GM13976 (cell line): Measurements from ENCODE around the gene NXPH4.
A peak's percentile ranks its signal among the peaks of the same experiment; 100 is the strongest.

Experiments
- DNase-seq: peaks from one replicate; pipeline ENCODE4 v3.0.0; 2012; ENCODE audit warnings: low spot score
- in situ Hi-C: fragments of 300-500 bp; cut with MboI; formaldehyde crosslinking; loops from one replicate; pipeline ENCODE4 v1.12.0; 2022; ENCODE audit warnings: low sequenced_read_pairs, mixed read lengths, inconsistent platforms; ENCODE audit not compliant: unreplicated experiment
- TF ChIP-seq, protein P1 (sequence below): IDR thresholded peaks from 2 replicates; pipeline ENCODE4 v1.5.1; 2012; ENCODE audit warnings: borderline replicate concordance, mild to moderate bottlenecking; ENCODE audit not compliant: insufficient read depth; ENCODE audit errors: extremely low read depth, missing control alignments, control extremely low read depth

The NXPH4 gene

DNA sequence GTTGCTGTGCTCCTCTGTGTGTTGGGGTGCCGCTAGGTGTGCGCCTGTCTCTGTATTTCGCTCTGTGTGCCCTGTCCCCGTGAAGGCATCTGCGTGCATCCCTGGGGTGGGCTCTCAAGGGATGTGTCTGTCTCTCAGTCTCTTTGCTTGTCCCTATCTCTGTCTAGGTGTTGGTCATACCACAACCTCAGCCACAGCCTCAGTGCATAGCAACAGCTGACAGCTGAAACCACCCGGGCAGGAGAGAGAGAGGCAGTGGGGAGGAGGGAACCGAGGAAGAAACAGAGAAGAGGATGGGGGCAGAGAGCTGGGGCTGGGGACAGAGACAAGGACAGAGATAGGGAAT lies 953 bp upstream of the NXPH4 start:
- in situ Hi-C loops: no loop called here
- DNase-seq: peak; percentile 76
- TF ChIP-seq, protein P1, sequence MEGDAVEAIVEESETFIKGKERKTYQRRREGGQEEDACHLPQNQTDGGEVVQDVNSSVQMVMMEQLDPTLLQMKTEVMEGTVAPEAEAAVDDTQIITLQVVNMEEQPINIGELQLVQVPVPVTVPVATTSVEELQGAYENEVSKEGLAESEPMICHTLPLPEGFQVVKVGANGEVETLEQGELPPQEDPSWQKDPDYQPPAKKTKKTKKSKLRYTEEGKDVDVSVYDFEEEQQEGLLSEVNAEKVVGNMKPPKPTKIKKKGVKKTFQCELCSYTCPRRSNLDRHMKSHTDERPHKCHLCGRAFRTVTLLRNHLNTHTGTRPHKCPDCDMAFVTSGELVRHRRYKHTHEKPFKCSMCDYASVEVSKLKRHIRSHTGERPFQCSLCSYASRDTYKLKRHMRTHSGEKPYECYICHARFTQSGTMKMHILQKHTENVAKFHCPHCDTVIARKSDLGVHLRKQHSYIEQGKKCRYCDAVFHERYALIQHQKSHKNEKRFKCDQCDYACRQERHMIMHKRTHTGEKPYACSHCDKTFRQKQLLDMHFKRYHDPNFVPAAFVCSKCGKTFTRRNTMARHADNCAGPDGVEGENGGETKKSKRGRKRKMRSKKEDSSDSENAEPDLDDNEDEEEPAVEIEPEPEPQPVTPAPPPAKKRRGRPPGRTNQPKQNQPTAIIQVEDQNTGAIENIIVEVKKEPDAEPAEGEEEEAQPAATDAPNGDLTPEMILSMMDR: no peak

DNA sequence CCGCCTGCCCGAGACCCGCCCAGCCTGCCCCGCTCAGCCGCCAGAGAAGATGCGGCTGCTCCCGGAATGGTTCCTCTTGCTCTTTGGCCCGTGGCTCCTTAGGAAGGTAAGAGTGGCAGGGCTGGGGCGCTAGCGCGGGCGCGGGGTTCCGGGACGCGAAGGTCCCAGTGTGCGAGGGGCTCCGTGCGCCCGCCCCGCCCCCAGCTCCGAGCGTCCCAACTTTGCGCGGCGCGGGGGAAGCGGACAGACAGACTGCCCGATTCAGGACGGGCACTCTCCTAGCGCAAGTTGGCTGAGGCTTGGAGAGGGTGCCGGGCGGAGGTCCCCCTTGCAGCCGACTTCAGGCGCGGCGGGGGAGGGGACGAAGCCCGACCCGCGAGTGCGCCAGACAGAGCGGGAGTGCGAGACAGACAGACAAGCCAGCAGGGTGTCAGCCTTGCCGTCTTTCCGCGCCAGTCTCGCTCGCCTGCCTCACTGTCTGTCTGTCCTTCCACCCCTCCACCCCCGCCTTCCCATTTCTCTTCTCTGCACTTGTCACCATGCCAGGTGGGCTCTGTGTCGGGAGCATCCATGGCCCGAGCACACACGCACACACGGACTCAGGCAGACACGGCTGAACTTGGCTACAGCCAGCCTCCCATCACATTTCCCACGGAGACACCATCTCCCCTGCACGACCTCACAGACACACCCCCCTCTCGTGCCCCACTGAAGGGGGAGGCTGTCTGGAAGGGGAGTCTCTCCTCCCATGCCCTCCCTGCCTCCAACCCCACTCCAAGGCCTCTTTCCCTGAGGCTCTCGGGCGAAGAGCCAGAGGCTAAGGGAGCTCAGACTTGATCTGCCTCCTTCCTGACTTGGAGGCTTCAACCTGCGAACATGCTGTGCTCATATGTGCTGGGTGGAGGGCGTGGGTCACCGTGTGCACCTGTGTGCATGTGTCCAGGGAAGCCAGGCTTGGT lies 606 bp downstream of the NXPH4 start:
- in situ Hi-C loops: no loop called here
- TF ChIP-seq, protein P1: no peak
- DNase-seq: no peak

DNA sequence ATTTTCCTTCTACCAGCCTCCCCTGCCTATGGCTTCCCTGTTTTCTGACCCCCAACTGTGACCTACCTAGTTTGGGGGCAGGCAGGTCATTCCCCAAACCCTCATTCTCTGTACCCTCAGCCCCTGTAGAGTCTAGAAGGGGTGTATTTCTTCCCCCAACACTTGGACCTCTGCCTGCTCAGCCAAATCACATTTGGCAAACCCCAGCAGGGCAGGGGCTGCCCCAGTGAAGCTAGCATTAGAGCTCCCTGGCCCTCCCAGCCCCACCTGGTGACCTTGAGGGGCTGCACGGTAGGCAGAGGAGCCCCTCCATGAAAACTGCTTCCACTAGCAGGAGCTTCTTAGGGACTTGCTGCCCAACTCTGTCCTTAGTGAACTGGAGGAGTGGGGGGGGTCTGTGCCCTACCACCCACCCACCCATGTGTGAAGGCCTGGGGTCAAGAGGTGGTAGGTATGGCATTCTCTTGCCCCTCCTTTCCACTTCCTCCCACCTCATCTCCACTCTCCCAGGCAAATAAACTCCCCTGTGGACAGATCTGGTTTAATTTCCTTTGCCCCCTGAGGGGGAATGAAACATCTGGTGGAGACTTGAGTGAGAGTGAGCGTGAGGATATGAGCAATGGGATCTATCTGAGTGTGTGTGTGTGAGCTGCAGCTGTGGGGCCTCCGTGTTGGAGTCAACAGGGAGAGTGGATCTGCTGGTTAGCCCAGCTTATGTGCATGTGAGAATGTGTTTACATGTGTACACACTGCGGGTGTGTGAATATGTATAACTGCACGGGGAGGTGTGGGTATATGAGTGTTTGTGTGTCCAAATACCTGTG lies 1.6 kb downstream of the NXPH4 start:
- TF ChIP-seq, protein P1: no peak
- no peak for DNase-seq
- in situ Hi-C loops: no loop called here

DNA sequence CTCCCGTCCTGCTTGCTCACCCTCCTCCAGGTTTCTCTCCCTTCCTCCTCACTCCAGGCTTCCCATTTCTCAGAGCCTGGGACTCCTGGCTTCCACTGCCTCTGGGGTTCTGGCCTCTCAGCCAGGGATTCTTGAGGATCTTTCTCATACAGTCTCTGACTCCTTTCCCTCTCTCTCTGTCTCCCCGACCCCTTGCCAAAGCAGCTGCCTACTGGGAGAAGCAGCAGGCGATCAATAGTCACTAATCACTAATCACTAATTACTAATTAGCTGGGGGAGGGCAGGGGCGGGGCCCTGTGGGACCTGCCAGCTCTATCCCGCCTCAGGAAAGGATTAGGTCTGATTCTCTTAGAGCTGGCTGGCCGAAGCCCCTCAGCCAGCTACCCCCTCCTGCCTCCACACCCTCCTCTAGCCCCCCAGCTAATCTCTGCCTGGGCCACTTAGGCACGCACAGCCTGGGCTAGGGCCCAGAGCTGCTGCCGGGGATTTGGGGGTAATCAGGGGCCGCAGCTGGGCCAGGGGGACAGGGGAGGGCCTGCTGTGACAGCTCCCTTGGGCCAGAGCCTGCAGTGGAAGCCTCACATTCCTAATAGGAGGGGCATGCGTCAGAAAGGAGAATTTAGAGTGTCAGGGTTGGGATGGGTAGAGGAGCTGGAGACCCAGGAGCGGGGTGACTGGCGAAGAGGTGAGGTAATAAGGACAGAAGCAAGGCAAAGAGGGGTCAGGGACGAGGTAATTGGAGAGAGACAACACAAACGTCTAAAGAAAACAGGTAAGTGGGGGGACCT lies 2.8 kb downstream of the NXPH4 start:
- no peak for DNase-seq
- TF ChIP-seq, protein P1: no peak
- in situ Hi-C loops: no loop called here

DNA sequence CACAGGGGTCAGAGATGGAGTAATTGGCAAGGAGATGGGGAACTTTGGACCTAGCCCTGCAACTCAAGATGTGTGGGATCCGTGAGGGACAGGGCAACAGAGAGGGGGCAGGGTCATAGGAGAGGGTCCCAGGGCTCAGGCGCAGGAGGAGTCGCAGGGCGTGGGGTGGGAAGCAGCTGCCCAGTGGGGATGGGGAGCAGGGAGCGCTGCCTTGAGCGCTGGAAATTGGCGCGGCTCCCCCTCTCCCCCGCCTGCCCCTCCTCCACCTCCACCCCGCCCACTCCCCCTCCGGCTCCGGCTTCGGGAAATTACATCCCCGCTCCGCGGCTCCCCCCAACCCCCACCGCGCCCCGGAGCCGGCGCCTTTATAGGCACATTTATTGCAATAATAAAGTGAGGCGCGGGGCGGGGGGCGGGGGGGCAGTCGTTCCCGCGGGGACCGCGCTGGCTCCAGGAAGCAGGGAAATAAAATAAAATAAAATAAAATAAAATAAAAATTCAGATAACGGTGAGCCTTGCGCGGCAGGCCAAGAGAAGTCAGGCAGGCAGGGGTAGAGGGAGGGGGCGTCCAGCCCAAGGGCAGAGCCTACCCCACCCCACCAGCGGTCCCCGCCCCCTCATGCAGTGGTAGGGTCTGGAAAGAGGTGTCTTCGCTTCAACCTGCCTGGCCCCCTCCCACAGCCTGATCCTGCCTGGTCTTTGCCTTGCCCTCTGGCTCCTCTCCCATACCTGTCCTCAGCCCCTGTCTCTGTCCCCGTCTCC lies 3.6 kb downstream of the NXPH4 start:
- DNase-seq: no peak
- in situ Hi-C loops: no loop called here
- TF ChIP-seq, protein P1: no peak
